AG04449 (cell line): ENCODE data around the gene CYBA.
"Not testable (repeated sequence)": the region's sequence is repeated elsewhere in the genome, so short reads cannot be mapped to it uniquely, and the experiment has no call there.

ENCODE experiments used
- CTCF ChIA-PET: fragments of 350-600 bp; formaldehyde crosslinking; extraction: SDS; loops from one replicate; lab custom pipeline; 2021; ENCODE audit warnings: antibody characterized with exemption; lab: Yijun Ruan, JAX
- POLR2A ChIA-PET: fragments of 400-600, 350-600 bp; formaldehyde crosslinking; extraction: SDS; loops from one replicate; lab custom pipeline; 2020; ENCODE audit warnings: antibody characterized with exemption, inconsistent platforms; lab: Yijun Ruan, JAX
- DNase-seq: peaks from one replicate; pipeline ENCODE4 v3.0.0-alpha.2; 2010; ENCODE audit warnings: low read depth, low spot score
- H3K4me3 ChIP-seq: 2 replicates; pipeline ENCODE4 v1.5.1; 2011; ENCODE audit warnings: low read depth, mild to moderate bottlenecking, control low read depth, low read length
- CTCF ChIP-seq: IDR thresholded peaks from one replicate; pipeline ENCODE4 v1.5.1; 2011; ENCODE audit warnings: mild to moderate bottlenecking, moderate library complexity, low read length, control low read depth, inconsistent platforms; ENCODE audit not compliant: insufficient read depth; ENCODE audit errors: missing control alignments

The CYBA gene

GRCh38 chr16:88671806-88672205 is 21.0 kb upstream of the CYBA start:
- H3K4me3 ChIP-seq: no peak overlapping the region
- ChIA-PET CTCF (interaction anchor here (1.4 to 1.9 kb wide), 3 partner anchors 9 to 186 kb away, joined by 4 to 7 read pairs (median 4); no protein-coding TSS in a partner anchor), POLR2A (no interaction called here)
- no peak for DNase-seq
- TF ChIP-seq CTCF: no peak

- TF ChIP-seq CTCF: no peak
- ChIA-PET CTCF (interaction anchor here (0.9 to 1.0 kb wide), 2 partner anchors 11 to 73 kb away, joined by 3 read pairs; no protein-coding TSS in a partner anchor), POLR2A (no interaction called here)
- DNase-seq: no peak
- no peak overlapping the region for H3K4me3 ChIP-seq
Observed at GRCh38 chr16:88669980-88670379, 19.1 kb upstream of the CYBA start.

- POLR2A ChIA-PET: not testable (repeated sequence)
- CTCF ChIA-PET: interaction anchor here (0.9 to 1.0 kb wide), 2 partner anchors 11 to 74 kb away, joined by 3 read pairs; no protein-coding TSS in a partner anchor
Observed at GRCh38 chr16:88669493-88669892, 18.6 kb upstream of the CYBA start.

GRCh38 chr16:88667461-88667860 is 16.6 kb upstream of the CYBA start:
- POLR2A ChIA-PET: no interaction called here
- CTCF ChIA-PET: interaction anchor here (0.9 to 1.0 kb wide), 2 partner anchors 10 to 18 kb away, joined by 3 read pairs; no protein-coding TSS in a partner anchor
- no peak for TF ChIP-seq CTCF
- H3K4me3 ChIP-seq: no peak overlapping the region
- DNase-seq: no peak

More at GRCh38 chr16:88669493-88669892, 18.6 kb upstream of the CYBA start:
- H3K4me3 ChIP-seq, DNase-seq: not testable (repeated sequence)

GRCh38 chr16:88665570-88665969 is 14.7 kb upstream of the CYBA start:
- CTCF ChIA-PET: no interaction called here
- TF ChIP-seq CTCF: no peak
- no peak overlapping the region for H3K4me3 ChIP-seq
- no peak for DNase-seq
- POLR2A ChIA-PET: no interaction called here

GRCh38 chr16:88665148-88665547 is 14.3 kb upstream of the CYBA start:
- no peak for TF ChIP-seq CTCF
- ChIA-PET CTCF (interaction anchor here (0.9 to 2.0 kb wide), 2 partner anchors 11 to 20 kb away, joined by 3 to 6 read pairs; no protein-coding TSS in a partner anchor), POLR2A (no interaction called here)

More at GRCh38 chr16:88665148-88665547, 14.3 kb upstream of the CYBA start:
- no peak for DNase-seq
- no peak overlapping the region for H3K4me3 ChIP-seq
